ENCODE measurements around the gene H2AZ2.
A peak's percentile ranks its signal among the peaks of the same experiment; 100 is the strongest.

The H2AZ2 gene

GRCh38 chr7:44847920-44848634 lies at the start of gene H2AZ2:
Gene H2AZ2, minus strand, starts transcription at chr7:44848087. Its CDS starts 116 bp downstream, at chr7:44847971.
- Histone ChIP-seq H3K4me1 (ENCODE audit: low read length) (0 out of 2 replicates have a peak, but pooled peaks cover 6% of the 10 kb centered on the region), H3K79me2 (ENCODE audit: low read length) (peaks cover 46% of the 10 kb centered on the region), H3K9ac (ENCODE audit: low read length) (peak within 1 kb of the TSS; percentile 92), H3F3A (ENCODE audit: insufficient read depth, low read length) (peaks cover 25% of the 10 kb centered on the region), H3K27ac (ENCODE audit: low read length) (peak within 1 kb of the TSS; percentile 88), H3K9me2 (replicated peaks; ENCODE audit: insufficient read depth, low read length) (no peaks in the 10 kb centered on the region), H3K9me3 (replicated peaks; ENCODE audit: insufficient read depth, low read length) (no peaks in the 10 kb centered on the region), H3K4me3 (ENCODE audit: low read length) (peak within 1 kb of the TSS; percentile 96), H3K36me3 (replicated peaks; ENCODE audit: insufficient read depth, low read length) (no peaks in the 10 kb centered on the region), H2AFZ (ENCODE audit: low read length) (peak within 1 kb of the TSS; percentile 50), H3K4me2 (ENCODE audit: low read depth, low read length) (peak within 1 kb of the TSS; percentile 71), H3K27me3 (replicated peaks; ENCODE audit: insufficient read depth, low read length) (no peaks in the 10 kb centered on the region), H4K20me1 (ENCODE audit: insufficient read depth, low read length) (peaks cover 29% of the 10 kb centered on the region; the same call in 1 of the 2 replicates)
- peak; percentile 100 for DNase-seq
- TF ChIP-seq EZH2 (optimal IDR thresholded peaks at IDR 0.05; ENCODE audit: low read depth, low read length): no peak
- TF ChIP-seq EZH2phosphoT487 (IDR thresholded peaks at IDR 0.05; ENCODE audit: low read length): no peak
- TF ChIP-seq CTCF (IDR thresholded peaks at IDR 0.05; ENCODE audit: low read length): no peak

- TF ChIP-seq EZH2 (optimal IDR thresholded peaks at IDR 0.05; ENCODE audit: low read depth, low read length) (no peak), EZH2phosphoT487 (IDR thresholded peaks at IDR 0.05; ENCODE audit: low read length) (no peak), CTCF (IDR thresholded peaks at IDR 0.05; ENCODE audit: low read length) (no peak)
- Histone ChIP-seq H3K79me2 (ENCODE audit: low read length) (no peaks in the 10 kb centered on the region), H4K20me1 (ENCODE audit: insufficient read depth, low read length) (no peaks in the 10 kb centered on the region), H3K9me3 (replicated peaks; ENCODE audit: insufficient read depth, low read length) (no peaks in the 10 kb centered on the region), H3K9ac (ENCODE audit: low read length) (no peak overlapping the region), H3K27ac (ENCODE audit: low read length) (no peak overlapping the region), H3K4me3 (ENCODE audit: low read length) (no peak overlapping the region), H3K9me2 (replicated peaks; ENCODE audit: insufficient read depth, low read length) (no peaks in the 10 kb centered on the region), H3K4me1 (ENCODE audit: low read length) (no peaks in the 10 kb centered on the region), H3F3A (ENCODE audit: insufficient read depth, low read length) (no peaks in the 10 kb centered on the region), H3K36me3 (replicated peaks; ENCODE audit: insufficient read depth, low read length) (no peaks in the 10 kb centered on the region), H3K27me3 (replicated peaks; ENCODE audit: insufficient read depth, low read length) (no peaks in the 10 kb centered on the region), H2AFZ (ENCODE audit: low read length) (no peak overlapping the region), H3K4me2 (ENCODE audit: low read depth, low read length) (no peak overlapping the region)
- no peak for DNase-seq
These were observed 49.4 kb upstream of the H2AZ2 start for GRCh38 chr7:44897309-44897708.

GRCh38 chr7:44894888-44895580 lies 47.1 kb upstream of the H2AZ2 start:
- Histone ChIP-seq H3K4me2 (ENCODE audit: low read depth, low read length) (no peak overlapping the region), H3K27me3 (replicated peaks; ENCODE audit: insufficient read depth, low read length) (no peaks in the 10 kb centered on the region), H3K9me2 (replicated peaks; ENCODE audit: insufficient read depth, low read length) (no peaks in the 10 kb centered on the region), H4K20me1 (ENCODE audit: insufficient read depth, low read length) (no peaks in the 10 kb centered on the region), H3K9ac (ENCODE audit: low read length) (no peak overlapping the region), H2AFZ (ENCODE audit: low read length) (no peak overlapping the region), H3K36me3 (replicated peaks; ENCODE audit: insufficient read depth, low read length) (no peaks in the 10 kb centered on the region), H3K79me2 (ENCODE audit: low read length) (no peaks in the 10 kb centered on the region), H3K4me1 (ENCODE audit: low read length) (no peaks in the 10 kb centered on the region), H3K27ac (ENCODE audit: low read length) (no peak overlapping the region), H3K4me3 (ENCODE audit: low read length) (no peak overlapping the region), H3F3A (ENCODE audit: insufficient read depth, low read length) (no peaks in the 10 kb centered on the region), H3K9me3 (replicated peaks; ENCODE audit: insufficient read depth, low read length) (no peaks in the 10 kb centered on the region)
- TF ChIP-seq EZH2phosphoT487 (IDR thresholded peaks at IDR 0.05; ENCODE audit: low read length) (no peak), CTCF (IDR thresholded peaks at IDR 0.05; ENCODE audit: low read length) (no peak)
- no peak for DNase-seq
